Liver (tissue), 3 donors: ENCODE data around the gene SUPT6H.

Experiments
- ATF3 ChIP-seq: IDR thresholded peaks from 2 replicates; pipeline ENCODE4 v1.6.1; 2016; ENCODE audit warnings: antibody characterized with exemption
- CTCF ChIP-seq: fragments of 150-350 bp; IDR thresholded peaks from 2 replicates; pipeline ENCODE4 v1.5.1; 2017; ENCODE audit warnings: improper control_type of control experiment, low read depth, low read length; ENCODE audit not compliant: missing input control
- JUND ChIP-seq, 2 donors: IDR thresholded peaks; 2 replicates each; pipeline ENCODE4 v1.6.1; 2016; ENCODE audit warnings: antibody characterized with exemption in 2 of 2
- RAD21 ChIP-seq, 2 donors: IDR thresholded peaks; 2 replicates each; pipeline ENCODE4 v1.6.1; 2016; ENCODE audit warnings: antibody characterized with exemption in 2 of 2, mild to moderate bottlenecking in 2 of 2
- REST ChIP-seq: IDR thresholded peaks from 2 replicates; pipeline ENCODE4 v1.6.1; 2016; ENCODE audit warnings: antibody characterized with exemption, mild to moderate bottlenecking
- SP1 ChIP-seq: IDR thresholded peaks from 2 replicates; pipeline ENCODE4 v1.6.1; 2018; ENCODE audit warnings: antibody characterized with exemption, mild to moderate bottlenecking
- TAF1 ChIP-seq: conservative IDR thresholded peaks from 2 replicates; pipeline ENCODE4 v1.6.1; 2016; ENCODE audit warnings: antibody characterized with exemption, mild to moderate bottlenecking
- YY1 ChIP-seq: IDR thresholded peaks from 2 replicates; pipeline ENCODE4 v1.6.1; 2016; ENCODE audit warnings: antibody characterized with exemption, mild to moderate bottlenecking
- TF ChIP-seq, protein P1 (sequence below): IDR thresholded peaks from 2 replicates; pipeline ENCODE4 v1.6.1; 2016; ENCODE audit warnings: antibody characterized with exemption
- TF ChIP-seq, protein P2 (sequence below): IDR thresholded peaks from 2 replicates; pipeline ENCODE4 v1.6.1; 2016; ENCODE audit warnings: antibody characterized with exemption
- donor health status: healthy.
- donor health status: healthy.

GRCh38 chr17:28714281-28714680 is 52.3 kb downstream of the SUPT6H start:
- no peak for TF ChIP-seq TAF1
- no peak for TF ChIP-seq CTCF
- no peak for TF ChIP-seq RAD21 (IDR thresholded peaks at IDR 0.05)
- TF ChIP-seq, protein P1, sequence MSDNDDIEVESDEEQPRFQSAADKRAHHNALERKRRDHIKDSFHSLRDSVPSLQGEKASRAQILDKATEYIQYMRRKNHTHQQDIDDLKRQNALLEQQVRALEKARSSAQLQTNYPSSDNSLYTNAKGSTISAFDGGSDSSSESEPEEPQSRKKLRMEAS: no peak
- no peak for TF ChIP-seq JUND (IDR thresholded peaks at IDR 0.05)
- no peak for TF ChIP-seq ATF3
- no peak for TF ChIP-seq YY1
- TF ChIP-seq, protein P2, sequence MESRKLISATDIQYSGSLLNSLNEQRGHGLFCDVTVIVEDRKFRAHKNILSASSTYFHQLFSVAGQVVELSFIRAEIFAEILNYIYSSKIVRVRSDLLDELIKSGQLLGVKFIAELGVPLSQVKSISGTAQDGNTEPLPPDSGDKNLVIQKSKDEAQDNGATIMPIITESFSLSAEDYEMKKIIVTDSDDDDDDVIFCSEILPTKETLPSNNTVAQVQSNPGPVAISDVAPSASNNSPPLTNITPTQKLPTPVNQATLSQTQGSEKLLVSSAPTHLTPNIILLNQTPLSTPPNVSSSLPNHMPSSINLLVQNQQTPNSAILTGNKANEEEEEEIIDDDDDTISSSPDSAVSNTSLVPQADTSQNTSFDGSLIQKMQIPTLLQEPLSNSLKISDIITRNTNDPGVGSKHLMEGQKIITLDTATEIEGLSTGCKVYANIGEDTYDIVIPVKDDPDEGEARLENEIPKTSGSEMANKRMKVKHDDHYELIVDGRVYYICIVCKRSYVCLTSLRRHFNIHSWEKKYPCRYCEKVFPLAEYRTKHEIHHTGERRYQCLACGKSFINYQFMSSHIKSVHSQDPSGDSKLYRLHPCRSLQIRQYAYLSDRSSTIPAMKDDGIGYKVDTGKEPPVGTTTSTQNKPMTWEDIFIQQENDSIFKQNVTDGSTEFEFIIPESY: no peak
- no peak for TF ChIP-seq SP1
- no peak for TF ChIP-seq REST
